K562 (cell line): ENCODE measurements around the gene TRIM26. TPM values are rescaled to one million over a fixed set of nuclear protein-coding genes. Genes with fewer than 3 reads are reported as not detected.

ENCODE experiments used
- ATAC-seq: fragments of 200-7000 bp; cut with Tn5 transposase; 3 replicates; pipeline ENCODE4 v1.9.1; 2020; ENCODE audit warnings: moderate library complexity
- BruUV-seq: library from RNA; stranded (reverse); fragments of 400-500 nt; replicated peaks from 2 replicates; lab custom pipeline; 2021; lab: Mats Ljungman, UMichigan
- CTCF ChIA-PET: fragments of 300-600 bp; formaldehyde crosslinking; extraction: SDS; loops from one replicate; lab custom pipeline; 2021; ENCODE audit warnings: low intra/inter-chr PET ratio; lab: Yijun Ruan, JAX
- POLR2A ChIA-PET: fragments of 300-600, 350-650 bp; sonication (Branson Sonifier 250); formaldehyde crosslinking; extraction: SDS; loops from one replicate; lab custom pipeline; 2021; ENCODE audit warnings: antibody characterized with exemption, inconsistent platforms; lab: Yijun Ruan, JAX
- DNase-seq, 4 experiments: peaks; one replicate each; pipeline versions ENCODE4 v3.0.0 to v3.0.0-alpha.2; 2011 to 2018; ENCODE audit warnings: low spot score in 3 of 4, mixed read lengths in 3 of 4; ENCODE audit errors: extremely low read depth in 1 of 4
- FAIRE-seq: peaks from 2 replicates; lab custom pipeline; 2011; peaks lifted over from hg19 to GRCh38; lab: Jason Lieb, UNC
- H2AFZ ChIP-seq: 2 replicates; pipeline ENCODE4 v1.6.0; 2011; ENCODE audit warnings: low read depth, low read length, control low read depth, inconsistent platforms
- H3K27ac ChIP-seq: fragments of 200-600 bp; 3 replicates; pipeline ENCODE4 v1.8.0; 2011; ENCODE audit warnings: low read depth, mild to moderate bottlenecking, control low read depth, inconsistent platforms, low read length, moderate library complexity, mixed read lengths; ENCODE audit errors: extremely low read depth
- H3K27me3 ChIP-seq, 2 experiments: fragments of 300-600 bp in 1 of 2; 2 replicates in 1 of 2; 3 replicates in 1 of 2; pipeline versions ENCODE4 v1.6.0 to v1.8.0; 2011; ENCODE audit warnings: inconsistent platforms in 2 of 2, low read length in 2 of 2, mild to moderate bottlenecking in 1 of 2, mixed read lengths in 1 of 2, moderate library complexity in 1 of 2; ENCODE audit not compliant: control insufficient read depth in 2 of 2, insufficient read depth in 2 of 2
- H3K36me3 ChIP-seq: fragments of 300-600 bp; 3 replicates; pipeline ENCODE4 v1.8.0; 2011; ENCODE audit warnings: mild to moderate bottlenecking, low read length, inconsistent platforms; ENCODE audit not compliant: control insufficient read depth, insufficient read depth
- H3K4me1 ChIP-seq, 2 experiments: fragments of 200-600 bp in 1 of 2; replicated peaks in 1 of 2; 2 replicates in 1 of 2; 3 replicates in 1 of 2; pipeline versions ENCODE4 v1.5.1 to v1.8.0; 2011; ENCODE audit warnings: inconsistent platforms in 2 of 2, low read length in 2 of 2, mild to moderate bottlenecking in 1 of 2, mixed read lengths in 1 of 2, moderate library complexity in 1 of 2; ENCODE audit not compliant: control insufficient read depth in 2 of 2, insufficient read depth in 2 of 2
- H3K4me2 ChIP-seq: 2 replicates; pipeline ENCODE4 v1.6.1; 2011; ENCODE audit warnings: low read length, control low read depth, inconsistent platforms, mixed read lengths; ENCODE audit not compliant: insufficient read depth
- H3K4me3 ChIP-seq: fragments of 200-600 bp; sonication (generic), shearing (Covaris generic); 2 replicates; pipeline ENCODE4 v1.5.1; 2016; ENCODE audit warnings: control low read depth, inconsistent platforms
- H3K79me2 ChIP-seq: fragments of 200-600 bp; 3 replicates; pipeline ENCODE4 v1.8.0; 2011; ENCODE audit warnings: low read length, inconsistent platforms; ENCODE audit not compliant: control insufficient read depth, insufficient read depth
- H3K9ac ChIP-seq, 2 experiments: 2 replicates each; pipeline versions ENCODE4 v1.6.0 to v1.6.1; 2011; ENCODE audit warnings: low read depth in 2 of 2, low read length in 2 of 2, control low read depth in 1 of 2, inconsistent platforms in 1 of 2, mild to moderate bottlenecking in 1 of 2, mixed read lengths in 1 of 2; ENCODE audit not compliant: insufficient read depth in 1 of 2
- H3K9me1 ChIP-seq: one replicate; pipeline ENCODE4 v1.6.0; 2011; ENCODE audit warnings: inconsistent platforms, mild to moderate bottlenecking, low read length, moderate library complexity; ENCODE audit not compliant: control insufficient read depth, insufficient read depth
- H3K9me3 ChIP-seq: replicated peaks from 2 replicates; pipeline ENCODE4 v1.5.1; 2011; ENCODE audit warnings: low read depth, low read length, inconsistent platforms; ENCODE audit not compliant: control insufficient read depth, insufficient read depth
- H4K20me1 ChIP-seq: replicated peaks from 2 replicates; pipeline ENCODE4 v1.6.1; 2011; ENCODE audit warnings: low read length, inconsistent platforms, mixed read lengths; ENCODE audit not compliant: control insufficient read depth, insufficient read depth
- GABPB1 ChIP-seq: sonication (generic); formaldehyde crosslinking; IDR thresholded peaks from 2 replicates; pipeline ENCODE4 v1.8.0; 2022; ENCODE audit warnings: mild to moderate bottlenecking, missing genetic modification reagents
- KHSRP ChIP-seq: fragments of 450-650 bp; IDR thresholded peaks from 2 replicates; pipeline ENCODE4 v1.6.1; 2017
- NFATC3 ChIP-seq: fragments of 450-650 bp; IDR thresholded peaks from 2 replicates; pipeline ENCODE4 v1.6.1; 2017; ENCODE audit warnings: mild to moderate bottlenecking
- POLR2AphosphoS5 ChIP-seq: IDR thresholded peaks from 2 replicates; pipeline ENCODE4 v1.6.1; 2011; ENCODE audit warnings: mild to moderate bottlenecking, low read depth, low read length, moderate library complexity; ENCODE audit not compliant: control insufficient read depth, insufficient read depth
- RHOXF2B ChIP-seq: fragments of 250-450 bp; sonication (Bioruptor Pico); conservative IDR thresholded peaks from 2 replicates; pipeline ENCODE4 v1.5.1; 2021
- STAG1 ChIP-seq: sonication (generic); formaldehyde crosslinking; IDR thresholded peaks from 2 replicates; pipeline ENCODE4 v1.5.0; 2020; ENCODE audit warnings: missing genetic modification reagents, borderline replicate concordance
- TEAD1 ChIP-seq, 2 experiments: fragments of 450-650 bp in 1 of 2; sonication (generic) in 1 of 2; formaldehyde crosslinking; IDR thresholded peaks; 2 replicates each; pipeline versions ENCODE4 v1.4.0 to v1.8.0; 2020 to 2022; ENCODE audit warnings: mild to moderate bottlenecking in 2 of 2, missing genetic modification reagents in 1 of 2
- WGBS: fragments of 100-300 bp; shearing (Covaris generic); methylation state at CpG from one replicate; pipeline ENCODE4 v1.1.6; 2016; ENCODE audit warnings: low coverage, mixed read lengths; ENCODE audit not compliant: insufficient coverage; ENCODE audit errors: missing lambda C conversion rate; 5-methylcytosine and 5-hydroxymethylcytosine counted together
- in situ Hi-C: fragments of 300-500 bp; cut with MboI; formaldehyde crosslinking; loops from 4 replicates; pipeline ENCODE4 v1.15.0; 2018; ENCODE audit warnings: inconsistent platforms, mixed read lengths
- intact Hi-C: fragments of 100-400 bp; cut with micrococcal nuclease; formaldehyde crosslinking; loops from 2 replicates; pipeline ENCODE4 v1.14.2; 2022
- polyA plus RNA-seq, 8 experiments: library from polyadenylated mRNA; depleted of rRNA in 4 of 8; stranded (reverse) in 5 of 8; unstranded in 3 of 8; fragments of >200 nt; fragmentation: Nextera tagmentation in 2 of 8; fragmentation: Illumina TruSeq in 1 of 8; extraction: Ambion mirVana in 2 of 8; extraction: Trizol in 1 of 8; gene quantifications; 2 replicates each; pipeline versions ENCODE4 v1.2.1 to v1.2.3, GENCODE V29; 2011 to 2014; ENCODE audit warnings: inconsistent platforms in 1 of 8, missing spikeins in 1 of 8
- total RNA-seq, 7 experiments: library from RNA; depleted of rRNA in 6 of 7; stranded (reverse); fragments of >200 nt in 6 of 7; fragmentation: Illumina TruSeq in 2 of 7; extraction: Trizol in 2 of 7; gene quantifications; 2 replicates each; pipeline versions ENCODE4 v1.2.1 to v1.2.3, GENCODE V29; 2011 to 2021; ENCODE audit warnings: low replicate concordance in 1 of 7
- TF ChIP-seq, protein P1 (sequence below): sonication (generic); formaldehyde crosslinking; IDR thresholded peaks from 2 replicates; pipeline ENCODE4 v1.5.0; 2020; ENCODE audit warnings: missing genetic modification reagents
- TF ChIP-seq, protein P2 (sequence below): IDR thresholded peaks from 3 replicates; pipeline ENCODE4 v1.6.1; 2011; ENCODE audit warnings: borderline replicate concordance, mild to moderate bottlenecking, moderate library complexity; ENCODE audit not compliant: insufficient read length; ENCODE audit errors: extremely low read depth

TRIM26 gene
- total and polyA plus RNA-seq, 9 of the 15 experiments (the other 6 are each of a cell fraction or from before 2014, with no cell fraction given) = 0.80 to 5.0 (median 2.8) TPM

DNA sequence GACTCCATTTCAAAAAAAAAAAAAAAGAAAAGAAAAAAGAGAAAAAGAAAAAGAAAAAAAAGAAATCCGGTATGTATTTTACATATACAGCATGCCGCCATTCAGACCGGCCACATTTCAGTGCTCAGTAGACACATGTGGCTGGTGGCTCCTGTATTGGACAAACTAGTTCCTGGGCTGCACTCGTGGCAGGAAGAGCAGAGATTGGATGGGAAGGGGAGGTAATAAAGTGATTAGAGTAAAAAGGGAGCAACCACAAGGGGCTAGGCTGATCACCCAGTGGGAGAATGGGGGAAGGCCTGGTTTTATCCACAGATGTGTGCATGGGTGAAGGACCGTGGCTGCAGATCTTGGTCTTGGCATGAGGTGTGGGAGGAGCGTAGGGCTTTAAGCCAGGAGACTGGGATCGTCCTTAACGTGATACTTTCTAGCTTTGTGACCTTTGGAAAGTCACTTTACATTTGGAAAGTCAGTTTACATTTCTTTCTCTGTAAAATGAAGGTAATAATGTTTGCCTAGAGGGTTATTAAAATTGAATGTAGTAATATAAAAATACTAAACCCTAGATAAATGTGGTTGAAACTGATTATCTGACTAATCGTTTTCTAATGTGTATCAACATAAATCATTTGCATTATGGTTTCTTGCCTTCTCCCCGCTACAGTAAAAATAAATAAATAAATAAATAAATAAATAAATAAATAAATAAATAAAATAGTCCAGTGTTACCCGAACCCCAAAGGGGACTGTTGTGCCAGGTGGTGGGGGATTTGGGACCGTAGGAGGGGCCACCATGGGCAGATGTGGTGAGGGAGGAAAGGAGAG lies 50.7 kb downstream of the TRIM26 start:
- peaks cover 0 to 14% of the 10 kb centered on the region in 2 experiments; a peak in 4 of 5 replicates for H3K4me1 ChIP-seq
- no peaks in the 10 kb centered on the region for H4K20me1 ChIP-seq
- H2AFZ ChIP-seq = peak overlapping the region; percentile 35
- CTCF ChIA-PET = interaction anchor here (0.6 kb wide), 1 partner anchor 12 kb away, joined by 3 read pairs; no protein-coding TSS in a partner anchor
- FAIRE-seq = peak; percentile 23
- no TSS peak for BruUV-seq
- 21% methylated on average over 11 of the region's 12 CpGs for WGBS
- POLR2A ChIA-PET = interaction anchor here (0.6 to 1.2 kb wide), 3 partner anchors 9 to 111 kb away, joined by 3 read pairs; no protein-coding TSS in a partner anchor
- no peak overlapping the region for H3K4me3 ChIP-seq
- peak overlapping the region in 1 of 2 experiments; percentile 31; a peak in 1 of 4 replicates for H3K9ac ChIP-seq
- H3K27me3 ChIP-seq = peaks cover 4 to 32% of the 10 kb centered on the region in 2 experiments; a peak in 4 of 5 replicates
- H3K27ac ChIP-seq = no peak overlapping the region
- in situ Hi-C loops = no loop called here
- no peaks in the 10 kb centered on the region for H3K9me3 ChIP-seq
- no peaks in the 10 kb centered on the region for H3K36me3 ChIP-seq
- intact Hi-C loops = no loop called here
- ATAC-seq = peak; percentile 42; the same call in 1 of the 3 replicates
- H3K4me2 ChIP-seq = peak overlapping the region; percentile 52
- H3K79me2 ChIP-seq = no peaks in the 10 kb centered on the region
- TF ChIP-seq KHSRP (no peak), NFATC3 (no peak), POLR2AphosphoS5 (no peak), GABPB1 (no peak), TEAD1 (CRISPR knock-in tag; IDR thresholded peaks at IDR 0.05) (no peak), RHOXF2B (CRISPR knock-in tag) (no peak), STAG1 (CRISPR knock-in tag) (no peak)
- TF ChIP-seq, protein P1, sequence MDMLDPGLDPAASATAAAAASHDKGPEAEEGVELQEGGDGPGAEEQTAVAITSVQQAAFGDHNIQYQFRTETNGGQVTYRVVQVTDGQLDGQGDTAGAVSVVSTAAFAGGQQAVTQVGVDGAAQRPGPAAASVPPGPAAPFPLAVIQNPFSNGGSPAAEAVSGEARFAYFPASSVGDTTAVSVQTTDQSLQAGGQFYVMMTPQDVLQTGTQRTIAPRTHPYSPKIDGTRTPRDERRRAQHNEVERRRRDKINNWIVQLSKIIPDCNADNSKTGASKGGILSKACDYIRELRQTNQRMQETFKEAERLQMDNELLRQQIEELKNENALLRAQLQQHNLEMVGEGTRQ = no peak
- TF ChIP-seq, protein P2, sequence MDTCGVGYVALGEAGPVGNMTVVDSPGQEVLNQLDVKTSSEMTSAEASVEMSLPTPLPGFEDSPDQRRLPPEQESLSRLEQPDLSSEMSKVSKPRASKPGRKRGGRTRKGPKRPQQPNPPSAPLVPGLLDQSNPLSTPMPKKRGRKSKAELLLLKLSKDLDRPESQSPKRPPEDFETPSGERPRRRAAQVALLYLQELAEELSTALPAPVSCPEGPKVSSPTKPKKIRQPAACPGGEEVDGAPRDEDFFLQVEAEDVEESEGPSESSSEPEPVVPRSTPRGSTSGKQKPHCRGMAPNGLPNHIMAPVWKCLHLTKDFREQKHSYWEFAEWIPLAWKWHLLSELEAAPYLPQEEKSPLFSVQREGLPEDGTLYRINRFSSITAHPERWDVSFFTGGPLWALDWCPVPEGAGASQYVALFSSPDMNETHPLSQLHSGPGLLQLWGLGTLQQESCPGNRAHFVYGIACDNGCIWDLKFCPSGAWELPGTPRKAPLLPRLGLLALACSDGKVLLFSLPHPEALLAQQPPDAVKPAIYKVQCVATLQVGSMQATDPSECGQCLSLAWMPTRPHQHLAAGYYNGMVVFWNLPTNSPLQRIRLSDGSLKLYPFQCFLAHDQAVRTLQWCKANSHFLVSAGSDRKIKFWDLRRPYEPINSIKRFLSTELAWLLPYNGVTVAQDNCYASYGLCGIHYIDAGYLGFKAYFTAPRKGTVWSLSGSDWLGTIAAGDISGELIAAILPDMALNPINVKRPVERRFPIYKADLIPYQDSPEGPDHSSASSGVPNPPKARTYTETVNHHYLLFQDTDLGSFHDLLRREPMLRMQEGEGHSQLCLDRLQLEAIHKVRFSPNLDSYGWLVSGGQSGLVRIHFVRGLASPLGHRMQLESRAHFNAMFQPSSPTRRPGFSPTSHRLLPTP = no peak
- TF ChIP-seq, all 486 proteins: peak for 0
- DNase-seq = no peak
- no peaks in the 10 kb centered on the region for H3K9me1 ChIP-seq
